IMR-90 (cell line): Measurements from ENCODE around the gene RALGAPA2. TPM values are rescaled to one million over a fixed set of nuclear protein-coding genes. Genes with fewer than 3 reads are reported as not detected.

Source experiments
- ATAC-seq: fragments of 200-7000 bp; cut with Tn5 transposase; 2 replicates; pipeline ENCODE4 v1.9.1; 2020; ENCODE audit warnings: low read depth, mild to moderate bottlenecking, moderate library complexity
- BruUV-seq: library from RNA; stranded (reverse); fragments of 400-500 nt; replicated peaks from 2 replicates; lab custom pipeline; 2021; lab: Mats Ljungman, UMichigan
- CTCF ChIA-PET: fragments of 300-600 bp; formaldehyde crosslinking; extraction: SDS; loops from one replicate; lab custom pipeline; 2021; ENCODE audit warnings: antibody characterized with exemption; lab: Yijun Ruan, JAX
- POLR2A ChIA-PET: fragments of 300-600 bp; sonication (Branson Sonifier 250); formaldehyde crosslinking; loops from one replicate; lab custom pipeline; 2022; ENCODE audit warnings: antibody characterized with exemption; ENCODE audit not compliant: unreplicated experiment; lab: Charles Lee
- DNase-seq: peaks from one replicate; pipeline ENCODE4 v3.0.0; 2013
- H2AFZ ChIP-seq: replicated peaks from 2 replicates; pipeline ENCODE3; 2013; ENCODE audit warnings: low read length, mild to moderate bottlenecking; ENCODE audit not compliant: poor library complexity
- H2AK5ac ChIP-seq: 2 replicates; pipeline ENCODE4 v1.6.1; 2013; ENCODE audit warnings: low read depth, low read length, inconsistent platforms
- H2AK9ac ChIP-seq: replicated peaks from 2 replicates; pipeline ENCODE3; 2013; ENCODE audit warnings: mild to moderate bottlenecking, low read depth, low read length, moderate library complexity; ENCODE audit not compliant: poor library complexity
- H2BK120ac ChIP-seq: 2 replicates; pipeline ENCODE4 v1.6.1; 2013; ENCODE audit warnings: low read depth, low read length, inconsistent platforms
- H2BK15ac ChIP-seq: 3 replicates; pipeline ENCODE4 v1.6.1; 2013; ENCODE audit warnings: low read depth, low read length, inconsistent platforms
- H2BK20ac ChIP-seq: 2 replicates; pipeline ENCODE4 v1.6.1; 2013; ENCODE audit warnings: low read depth, mild to moderate bottlenecking, inconsistent platforms, low read length, moderate library complexity
- H2BK5ac ChIP-seq: 2 replicates; pipeline ENCODE4 v1.6.1; 2013; ENCODE audit warnings: mild to moderate bottlenecking, low read depth, low read length, inconsistent platforms; ENCODE audit not compliant: poor library complexity, severe bottlenecking
- H3K14ac ChIP-seq: replicated peaks from 2 replicates; pipeline ENCODE4 v1.6.1; 2013; ENCODE audit warnings: low read depth, low read length, inconsistent platforms
- H3K18ac ChIP-seq: 2 replicates; pipeline ENCODE4 v1.6.1; 2013; ENCODE audit warnings: low read depth, low read length, control low read depth
- H3K23ac ChIP-seq: 2 replicates; pipeline ENCODE4 v1.6.1; 2013; ENCODE audit warnings: low read depth, low read length, inconsistent platforms
- H3K27ac ChIP-seq: 2 replicates; pipeline ENCODE4 v1.5.1; 2013; ENCODE audit warnings: mild to moderate bottlenecking, control low read depth, low read length; ENCODE audit not compliant: insufficient read depth
- H3K27me3 ChIP-seq: 2 replicates; pipeline ENCODE4 v1.6.1; 2013; ENCODE audit warnings: low read length; ENCODE audit not compliant: control insufficient read depth, insufficient read depth
- H3K36me3 ChIP-seq: 2 replicates; pipeline ENCODE4 v1.6.1; 2013; ENCODE audit warnings: low read length, mixed read lengths; ENCODE audit not compliant: control insufficient read depth, insufficient read depth
- H3K4ac ChIP-seq: 2 replicates; pipeline ENCODE4 v1.6.1; 2013; ENCODE audit warnings: low read depth, low read length, inconsistent platforms
- H3K4me1 ChIP-seq: 2 replicates; pipeline ENCODE4 v1.6.1; 2013; ENCODE audit warnings: low read length, mixed read lengths; ENCODE audit not compliant: control insufficient read depth, insufficient read depth
- H3K4me2 ChIP-seq: 2 replicates; pipeline ENCODE4 v1.6.1; 2013; ENCODE audit warnings: low read depth, mild to moderate bottlenecking, control low read depth, low read length, moderate library complexity
- H3K4me3 ChIP-seq: 2 replicates; pipeline ENCODE4 v1.5.1; 2013; ENCODE audit warnings: low read depth, mild to moderate bottlenecking, control low read depth, low read length, moderate library complexity; ENCODE audit not compliant: insufficient read depth
- H3K56ac ChIP-seq: 2 replicates; pipeline ENCODE4 v1.6.1; 2013; ENCODE audit warnings: low read length, inconsistent platforms; ENCODE audit not compliant: insufficient read depth; ENCODE audit errors: extremely low read depth
- H3K79me1 ChIP-seq, 2 experiments: 2 replicates each; pipeline ENCODE4 v1.6.1; 2013; ENCODE audit warnings: low read length in 2 of 2, inconsistent platforms in 1 of 2, low read depth in 1 of 2
- H3K9ac ChIP-seq: 2 replicates; pipeline ENCODE4 v1.6.1; 2013; ENCODE audit warnings: low read depth, low read length, control low read depth
- H3K9me1 ChIP-seq: 2 replicates; pipeline ENCODE4 v1.6.1; 2013; ENCODE audit warnings: low read length, inconsistent platforms; ENCODE audit not compliant: insufficient read depth
- H3K9me3 ChIP-seq: 2 replicates; pipeline ENCODE4 v1.6.1; 2013; ENCODE audit warnings: low read length; ENCODE audit not compliant: control insufficient read depth, insufficient read depth
- H4K20me1 ChIP-seq: 2 replicates; pipeline ENCODE4 v1.6.1; 2013; ENCODE audit warnings: low read length, inconsistent platforms; ENCODE audit not compliant: insufficient read depth
- H4K5ac ChIP-seq: 2 replicates; pipeline ENCODE4 v1.6.1; 2013; ENCODE audit warnings: mild to moderate bottlenecking, low read depth, low read length, control low read depth
- H4K8ac ChIP-seq, 2 experiments: 2 replicates each; pipeline ENCODE4 v1.6.1; 2013; ENCODE audit warnings: low read depth in 2 of 2, low read length in 2 of 2, control low read depth in 1 of 2, inconsistent platforms in 1 of 2
- H4K91ac ChIP-seq: 2 replicates; pipeline ENCODE4 v1.6.1; 2013; ENCODE audit warnings: low read depth, low read length, inconsistent platforms; ENCODE audit not compliant: insufficient read depth
- MAFK ChIP-seq: IDR thresholded peaks from 2 replicates; pipeline ENCODE4 v1.6.1; 2012; ENCODE audit warnings: low read depth, low read length, improper control_type of control experiment
- MXI1 ChIP-seq: IDR thresholded peaks from 2 replicates; pipeline ENCODE4 v1.6.1; 2012; ENCODE audit warnings: low read depth, mild to moderate bottlenecking, low read length, moderate library complexity, borderline replicate concordance
- NFE2L2 ChIP-seq: fragments of 150-350 bp; IDR thresholded peaks from 2 replicates; pipeline ENCODE4 v1.6.1; 2016; ENCODE audit warnings: low read depth, mild to moderate bottlenecking, low read length
- WGBS, 2 experiments: methylation state at CpG; one replicate each; pipeline versions ENCODE4 v1.1.5 to v1.1.7; 2013; ENCODE audit warnings: missing lambda C conversion rate in 2 of 2; ENCODE audit not compliant: insufficient read length in 1 of 2; ENCODE audit errors: extremely low coverage in 2 of 2; 5-methylcytosine and 5-hydroxymethylcytosine counted together
- dilution Hi-C: fragments of 300-500 bp; cut with HindIII; formaldehyde crosslinking; loops from one replicate; pipeline ENCODE4 v1.14.3; 2018; ENCODE audit warnings: low sequenced_read_pairs; ENCODE audit not compliant: unreplicated experiment
- in situ Hi-C: fragments of 300-500 bp; cut with MboI; formaldehyde crosslinking; loops from 3 replicates; pipeline ENCODE4 v1.14.3; 2019; ENCODE audit warnings: low sequenced_read_pairs, inconsistent platforms, mixed read lengths
- intact Hi-C: fragments of 100-400 bp; cut with micrococcal nuclease; formaldehyde crosslinking; loops from 2 replicates; pipeline ENCODE4 v1.10.0; 2022
- polyA plus RNA-seq, 3 experiments: library from polyadenylated mRNA; depleted of rRNA; stranded (reverse); fragments of >200 nt; gene quantifications; 2 replicates each; pipeline ENCODE4 v1.2.3, GENCODE V29; 2012; ENCODE audit warnings: low replicate concordance in 1 of 3
- total RNA-seq: library from RNA; depleted of rRNA; stranded (reverse); fragments of >200 nt; gene quantifications from 2 replicates; pipeline ENCODE4 v1.2.3, GENCODE V29; 2012

The RALGAPA2 gene
- total and polyA plus RNA-seq, 2 of the 4 experiments (the other 2 are of a cell fraction) = 1.3 to 3.9 TPM

GRCh38 chr20:20442466-20442865, 270.0 kb downstream of the RALGAPA2 start:
- no peak overlapping the region for H4K91ac ChIP-seq
- no peak overlapping the region for H3K23ac ChIP-seq
- no peaks in the 10 kb centered on the region for H3K27me3 ChIP-seq
- no peak overlapping the region for H3K4ac ChIP-seq
- no peak for ATAC-seq
- no peak overlapping the region for H2BK5ac ChIP-seq
- no peak overlapping the region for H3K4me3 ChIP-seq
- intact Hi-C loops (no loop called here), in situ Hi-C loops (no loop called here), dilution Hi-C loops (no loop called here)
- no peak overlapping the region for H3K27ac ChIP-seq
- TF ChIP-seq MXI1 = no peak
- TF ChIP-seq MAFK = no peak
- TF ChIP-seq NFE2L2 = no peak
- H3K9ac ChIP-seq = no peak overlapping the region
- no peak overlapping the region for H2AFZ ChIP-seq
- no peak overlapping the region for H3K14ac ChIP-seq
- no peak overlapping the region for H2AK5ac ChIP-seq
- WGBS, 2 experiments = no CpG with 5 or more reads among the region's 2 CpGs
- ChIA-PET POLR2A (no interaction called here), CTCF (no interaction called here)
- H3K18ac ChIP-seq = no peak overlapping the region
- peaks cover 5% of the 10 kb centered on the region; the same call in 1 of the 2 replicates for H3K9me1 ChIP-seq
- no peak overlapping the region for H3K4me2 ChIP-seq
- BruUV-seq = no TSS peak
- no peak overlapping the region for H2BK15ac ChIP-seq
- no peak overlapping the region for H3K56ac ChIP-seq
- H3K9me3 ChIP-seq = no peaks in the 10 kb centered on the region
- peaks cover 3% of the 10 kb centered on the region; the same call in 1 of the 2 replicates for H3K4me1 ChIP-seq
- no peaks in the 10 kb centered on the region for H3K79me1 ChIP-seq
- H2BK20ac ChIP-seq = no peak overlapping the region
- DNase-seq = no peak
- no peaks in the 10 kb centered on the region for H3K36me3 ChIP-seq
- H2AK9ac ChIP-seq = no peak overlapping the region
- no peak overlapping the region for H2BK120ac ChIP-seq
- no peak overlapping the region for H4K8ac ChIP-seq
- H4K20me1 ChIP-seq = no peaks in the 10 kb centered on the region
- no peak overlapping the region for H4K5ac ChIP-seq
